Measurements from ENCODE around the gene HDAC4. TPM values are rescaled to one million over a fixed set of nuclear protein-coding genes. Genes with fewer than 3 reads are reported as not detected.
A peak's percentile ranks its signal among the peaks of the same experiment; 100 is the strongest.
"Not testable (repeated sequence)": the region's sequence is repeated elsewhere in the genome, so short reads cannot be mapped to it uniquely, and the experiment has no call there.

The HDAC4 gene
- total and polyA plus RNA-seq, 3 experiments from 2014 or later = 8.3 to 28.8 (median 24.0) TPM

- DNase-seq = no peak
- Mint-ChIP-seq H3K27me3 (no peaks in the 10 kb centered on the region), H3K27ac (no peak overlapping the region), H3K4me1 (no peaks in the 10 kb centered on the region), H3K36me3 (peaks cover 0 to 2% (median 0%) of the 10 kb centered on the region in 3 donors), H3K9me3 (no peaks in the 10 kb centered on the region), H3K4me3 (no peak overlapping the region)
- H3K4me1 ChIP-seq (ENCODE audit: insufficient read depth, low read length) = no peaks in the 10 kb centered on the region
- CTCF ChIA-PET = no interaction called here
- H3K27ac ChIP-seq (ENCODE audit: low read depth, low read length) = no peak overlapping the region
- H3K27me3 ChIP-seq (ENCODE audit: insufficient read depth, low read length, poor library complexity, severe bottlenecking) = no peaks in the 10 kb centered on the region
- H3K4me3 ChIP-seq (ENCODE audit: low read length) = no peak overlapping the region
- H3K9me3 ChIP-seq (ENCODE audit: low read length) = no peaks in the 10 kb centered on the region
- H3K36me3 ChIP-seq (ENCODE audit: insufficient read depth, low read length) = no peaks in the 10 kb centered on the region
- POLR2A ChIA-PET = no interaction called here
These were observed 357.5 kb downstream of the HDAC4 start for GRCh38 chr2:239043326-239043725.

- POLR2A ChIA-PET = no interaction called here
- H3K4me3 ChIP-seq (ENCODE audit: low read length) = no peak overlapping the region
- no peaks in the 10 kb centered on the region for H3K36me3 Mint-ChIP-seq
- peak overlapping the region in 1 of 8 donors; percentile 66 for H3K27ac Mint-ChIP-seq
- H3K27me3 Mint-ChIP-seq = no peaks in the 10 kb centered on the region
- CTCF ChIA-PET = no interaction called here
- H3K4me1 ChIP-seq (ENCODE audit: insufficient read depth, low read length) = no peaks in the 10 kb centered on the region
- H3K9me3 Mint-ChIP-seq = no peaks in the 10 kb centered on the region
- H3K9me3 ChIP-seq (ENCODE audit: low read length) = no peaks in the 10 kb centered on the region
- no peak for DNase-seq
- H3K4me3 Mint-ChIP-seq = no peak overlapping the region
- no peaks in the 10 kb centered on the region for H3K36me3 ChIP-seq (ENCODE audit: insufficient read depth, low read length)
- no peaks in the 10 kb centered on the region for H3K27me3 ChIP-seq (ENCODE audit: insufficient read depth, low read length, poor library complexity, severe bottlenecking)
- no peak overlapping the region for H3K27ac ChIP-seq (ENCODE audit: low read depth, low read length)
- no peaks in the 10 kb centered on the region for H3K4me1 Mint-ChIP-seq
These were observed 358.1 kb downstream of the HDAC4 start for GRCh38 chr2:239042551-239043320.

GRCh38 chr2:239042046-239042445 is 358.8 kb downstream of the HDAC4 start:
- H3K4me3 Mint-ChIP-seq = no peak overlapping the region
- H3K27ac Mint-ChIP-seq = no peak overlapping the region
- H3K36me3 Mint-ChIP-seq = no peaks in the 10 kb centered on the region
- no peaks in the 10 kb centered on the region for H3K4me1 Mint-ChIP-seq
- POLR2A ChIA-PET = no interaction called here
- Histone ChIP-seq H3K27ac (ENCODE audit: low read depth, low read length) (no peak overlapping the region), H3K4me3 (ENCODE audit: low read length) (no peak overlapping the region), H3K4me1 (ENCODE audit: insufficient read depth, low read length) (no peaks in the 10 kb centered on the region), H3K36me3 (ENCODE audit: insufficient read depth, low read length) (no peaks in the 10 kb centered on the region), H3K9me3 (ENCODE audit: low read length) (no peaks in the 10 kb centered on the region), H3K27me3 (ENCODE audit: insufficient read depth, low read length, poor library complexity, severe bottlenecking) (no peaks in the 10 kb centered on the region)
- peaks cover 3% of the 10 kb centered on the region in 2 donors for H3K27me3 Mint-ChIP-seq
- DNase-seq = no peak
- H3K9me3 Mint-ChIP-seq = no peaks in the 10 kb centered on the region
- CTCF ChIA-PET = no interaction called here

- Mint-ChIP-seq H3K4me1 (no peaks in the 10 kb centered on the region), H3K36me3 (no peaks in the 10 kb centered on the region), H3K9me3 (no peaks in the 10 kb centered on the region), H3K4me3 (no peak overlapping the region), H3K27ac (peak overlapping the region in 1 of 8 donors; percentile 35), H3K27me3 (peaks cover 3% of the 10 kb centered on the region in 2 donors)
- H3K36me3 ChIP-seq (ENCODE audit: insufficient read depth, low read length) = no peaks in the 10 kb centered on the region
- no peak overlapping the region for H3K27ac ChIP-seq (ENCODE audit: low read depth, low read length)
- H3K9me3 ChIP-seq (ENCODE audit: low read length) = no peaks in the 10 kb centered on the region
- no peaks in the 10 kb centered on the region for H3K27me3 ChIP-seq (ENCODE audit: insufficient read depth, low read length, poor library complexity, severe bottlenecking)
- CTCF ChIA-PET = no interaction called here
- H3K4me3 ChIP-seq (ENCODE audit: low read length) = no peak overlapping the region
- no peak for DNase-seq
- POLR2A ChIA-PET = no interaction called here
- no peaks in the 10 kb centered on the region for H3K4me1 ChIP-seq (ENCODE audit: insufficient read depth, low read length)
These were observed 359.8 kb downstream of the HDAC4 start for GRCh38 chr2:239041062-239041461.

GRCh38 chr2:239040152-239040761 is 360.6 kb downstream of the HDAC4 start:
- no peak overlapping the region for H3K4me3 ChIP-seq (ENCODE audit: low read length)
- Mint-ChIP-seq H3K27ac (no peak overlapping the region), H3K36me3 (no peaks in the 10 kb centered on the region), H3K4me1 (no peaks in the 10 kb centered on the region), H3K9me3 (no peaks in the 10 kb centered on the region), H3K27me3 (peaks cover 3% of the 10 kb centered on the region in 2 donors), H3K4me3 (no peak overlapping the region)
- H3K27ac ChIP-seq (ENCODE audit: low read depth, low read length) = no peak overlapping the region
- H3K27me3 ChIP-seq (ENCODE audit: insufficient read depth, low read length, poor library complexity, severe bottlenecking) = no peaks in the 10 kb centered on the region
- no peaks in the 10 kb centered on the region for H3K9me3 ChIP-seq (ENCODE audit: low read length)
- no peaks in the 10 kb centered on the region for H3K36me3 ChIP-seq (ENCODE audit: insufficient read depth, low read length)
- CTCF ChIA-PET = no interaction called here
- POLR2A ChIA-PET = no interaction called here
- H3K4me1 ChIP-seq (ENCODE audit: insufficient read depth, low read length) = no peaks in the 10 kb centered on the region
- DNase-seq = no peak

GRCh38 chr2:239039479-239039861 is 361.4 kb downstream of the HDAC4 start:
- H3K4me1 Mint-ChIP-seq = no peaks in the 10 kb centered on the region
- Histone ChIP-seq H3K27me3 (ENCODE audit: insufficient read depth, low read length, poor library complexity, severe bottlenecking) (no peaks in the 10 kb centered on the region), H3K4me1 (ENCODE audit: insufficient read depth, low read length) (no peaks in the 10 kb centered on the region), H3K27ac (ENCODE audit: low read depth, low read length) (no peak overlapping the region), H3K36me3 (ENCODE audit: insufficient read depth, low read length) (no peaks in the 10 kb centered on the region), H3K4me3 (ENCODE audit: low read length) (no peak overlapping the region), H3K9me3 (ENCODE audit: low read length) (no peaks in the 10 kb centered on the region)
- ChIA-PET POLR2A (no interaction called here), CTCF (no interaction called here)
- peak overlapping the region in 1 of 8 donors; percentile 83 for H3K27ac Mint-ChIP-seq
- H3K36me3 Mint-ChIP-seq = no peaks in the 10 kb centered on the region
- DNase-seq = no peak
- H3K9me3 Mint-ChIP-seq = no peaks in the 10 kb centered on the region
- peaks cover 3 to 5% of the 10 kb centered on the region in 2 donors for H3K27me3 Mint-ChIP-seq
- no peak overlapping the region for H3K4me3 Mint-ChIP-seq

- Histone ChIP-seq H3K27me3 (ENCODE audit: insufficient read depth, low read length, poor library complexity, severe bottlenecking) (no peaks in the 10 kb centered on the region), H3K9me3 (ENCODE audit: low read length) (no peaks in the 10 kb centered on the region), H3K36me3 (ENCODE audit: insufficient read depth, low read length) (no peaks in the 10 kb centered on the region), H3K4me1 (ENCODE audit: insufficient read depth, low read length) (no peaks in the 10 kb centered on the region), H3K4me3 (ENCODE audit: low read length) (no peak overlapping the region), H3K27ac (ENCODE audit: low read depth, low read length) (no peak overlapping the region)
- Mint-ChIP-seq H3K4me1 (no peaks in the 10 kb centered on the region), H3K27ac (peak overlapping the region in 1 of 8 donors; percentile 83), H3K27me3 (peaks cover 3 to 8% of the 10 kb centered on the region in 2 donors), H3K4me3 (no peak overlapping the region), H3K36me3 (no peaks in the 10 kb centered on the region), H3K9me3 (no peaks in the 10 kb centered on the region)
- POLR2A ChIA-PET = no interaction called here
- CTCF ChIA-PET = no interaction called here
- no peak for DNase-seq
These were observed 361.9 kb downstream of the HDAC4 start for GRCh38 chr2:239038773-239039478.

GRCh38 chr2:239038284-239038683 is 362.5 kb downstream of the HDAC4 start:
- CTCF ChIA-PET; H3K36me3 Mint-ChIP-seq; POLR2A ChIA-PET; H3K4me3 Mint-ChIP-seq; H3K4me3 ChIP-seq (ENCODE audit: low read length); H3K27ac ChIP-seq (ENCODE audit: low read depth, low read length); H3K27me3 ChIP-seq (ENCODE audit: insufficient read depth, low read length, poor library complexity, severe bottlenecking); DNase-seq; H3K9me3 Mint-ChIP-seq; H3K36me3 ChIP-seq (ENCODE audit: insufficient read depth, low read length); H3K4me1 Mint-ChIP-seq; H3K4me1 ChIP-seq (ENCODE audit: insufficient read depth, low read length); H3K27ac Mint-ChIP-seq; H3K9me3 ChIP-seq (ENCODE audit: low read length): not testable (repeated sequence)
- H3K27me3 Mint-ChIP-seq = peaks cover 6 to 12% of the 10 kb centered on the region in 2 donors
